Stomach (tissue), 9 donors: ENCODE results near the gene USH1G. TPM values are rescaled to one million over a fixed set of nuclear protein-coding genes. Genes with fewer than 3 reads are reported as not detected.

ENCODE experiments used
- DNase-seq, 2 donors: peaks; one replicate each; pipeline versions ENCODE4 v3.0.0 to v3.0.0-alpha.2; 2013 to 2019
- H3K27ac ChIP-seq, 5 donors: fragments of 200-600 bp in 4 of 5; sonication (generic) in 4 of 5; one replicate each; pipeline ENCODE4 v1.5.1; 2013 to 2019; ENCODE audit warnings: mild to moderate bottlenecking in 1 of 5, moderate library complexity in 1 of 5
- H3K27me3 ChIP-seq, 3 donors: fragments of 200-600 bp; sonication (generic); one replicate each; pipeline ENCODE4 v1.5.1; 2017 to 2019; ENCODE audit warnings: mixed run types in 1 of 3
- H3K36me3 ChIP-seq, 4 donors: fragments of 200-600 bp; sonication (generic); 1 replicate in 3 of 4; 2 replicates in 1 of 4; pipeline ENCODE4 v1.5.1; 2016 to 2019
- H3K4me1 ChIP-seq, 4 donors: fragments of 200-600 bp; sonication (generic); one replicate each; pipeline ENCODE4 v1.5.1; 2016 to 2019
- H3K4me3 ChIP-seq, 4 donors: fragments of 200-600 bp; sonication (generic) in 3 of 4; one replicate each; pipeline ENCODE4 v1.5.1; 2016 to 2019; ENCODE audit warnings: mild to moderate bottlenecking in 1 of 4
- H3K9me3 ChIP-seq, 4 donors: fragments of 200-600 bp; sonication (generic); one replicate each; pipeline ENCODE4 v1.5.1; 2016 to 2019
- CTCF ChIP-seq, 7 experiments: fragments of 450-650 bp in 4 of 7; fragments of 200-600 bp in 3 of 7; sonication (generic) in 3 of 7; IDR thresholded peaks; one replicate each; pipeline ENCODE4 v1.5.1; 2016 to 2019; ENCODE audit warnings: antibody characterized with exemption in 7 of 7, control low read depth in 2 of 7, mild to moderate bottlenecking in 1 of 7
- EP300 ChIP-seq: sonication (generic); formaldehyde crosslinking; IDR thresholded peaks from one replicate; pipeline ENCODE4 v1.6.1; 2017; ENCODE audit warnings: antibody characterized with exemption
- POLR2A ChIP-seq, 4 donors: fragments of 450-650 bp; IDR thresholded peaks; one replicate each; pipeline ENCODE4 v1.6.1; 2016; ENCODE audit warnings: antibody characterized with exemption in 4 of 4, control low read depth in 2 of 4, mild to moderate bottlenecking in 1 of 4, moderate library complexity in 1 of 4
- POLR2AphosphoS5 ChIP-seq, 3 donors: sonication (generic); formaldehyde crosslinking; IDR thresholded peaks; one replicate each; pipeline ENCODE4 v1.6.1; 2016; ENCODE audit warnings: antibody characterized with exemption in 3 of 3
- WGBS, 5 donors: extraction: QIAGEN DNeasy Blood & Tissue Kit in 3 of 5; methylation state at CpG; one replicate each; pipeline versions ENCODE4 v1.1.5 to v1.1.7; 2013 to 2018; 5-methylcytosine and 5-hydroxymethylcytosine counted together
- intact Hi-C: fragments of 100-400 bp; cut with DNase I; formaldehyde crosslinking; loops from one replicate; pipeline ENCODE4 v1.15.1; 2023; ENCODE audit warnings: low total_unique reads
- polyA plus RNA-seq, 3 donors: library from polyadenylated mRNA; stranded (reverse); fragments of 200-250 nt; gene quantifications; one replicate each; pipeline ENCODE4 v1.2.3, GENCODE V29; 2013
- total RNA-seq, 5 donors: library from RNA; depleted of rRNA; stranded (reverse); fragments of >200 nt; gene quantifications; one replicate each; pipeline versions ENCODE4 v1.1.0 to v1.2.3, GENCODE V29; 2014 to 2016
- donor health status: healthy with polysubstance abuse.
- donor health status: Bipolar disorder and iron deficiency.
- donor health status: healthy.

Gene USH1G
- total and polyA plus RNA-seq, 8 donors = 0.18 to 1.0 TPM; not detected in 6

DNA sequence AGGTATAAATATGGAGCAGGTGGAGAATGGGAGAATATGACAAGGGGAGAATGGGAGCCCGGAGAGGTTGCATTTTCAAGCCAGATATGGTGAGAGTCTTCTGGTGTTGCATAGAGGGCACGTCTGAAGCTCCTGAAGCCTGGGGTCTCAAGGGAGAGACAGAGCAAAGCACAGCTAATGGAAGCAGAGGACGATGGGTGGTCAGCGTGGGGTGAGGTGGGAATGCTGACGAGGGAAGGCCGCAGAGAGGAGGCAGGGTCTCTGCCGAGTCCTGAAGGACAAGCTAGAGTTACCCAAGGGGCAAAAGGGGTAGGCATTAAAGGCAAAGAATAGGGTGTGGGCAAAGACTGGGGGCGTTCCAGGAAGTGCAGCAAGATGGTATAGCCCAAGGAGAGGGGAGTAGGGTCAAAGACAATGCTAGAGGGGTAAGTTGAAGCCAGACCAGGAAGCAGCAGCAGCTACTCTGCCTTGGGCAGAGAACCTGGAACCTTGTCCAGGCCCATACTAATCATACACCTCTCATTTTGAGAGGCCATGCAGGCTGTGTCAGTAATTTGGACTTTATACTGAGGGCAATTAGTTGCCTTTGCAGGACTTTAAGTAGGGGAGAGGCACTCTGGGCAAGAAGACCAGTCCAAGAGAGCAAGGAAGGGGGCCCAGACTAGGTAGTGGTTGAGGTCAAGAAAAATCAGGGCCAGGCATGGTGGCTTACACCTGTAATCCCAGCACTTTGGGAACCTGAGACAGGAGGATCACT, 15.3 kb upstream of the USH1G start:
- DNase-seq = no peak
- WGBS, 5 donors = 62 to 81% (median 70%) methylated on average over 8 of the region's 8 CpGs
- H3K9me3 ChIP-seq = no peaks in the 10 kb centered on the region
- TF ChIP-seq POLR2A (IDR thresholded peaks at IDR 0.05) (no peak), EP300 (no peak), CTCF (IDR thresholded peaks at IDR 0.05) (no peak), POLR2AphosphoS5 (IDR thresholded peaks at IDR 0.05) (no peak)
- peaks cover 8 to 95% (median 55%) of the 10 kb centered on the region in 3 donors for H3K27me3 ChIP-seq
- H3K36me3 ChIP-seq = no peaks in the 10 kb centered on the region
- no peak overlapping the region for H3K4me3 ChIP-seq
- intact Hi-C loops = no loop called here
- H3K27ac ChIP-seq = no peak overlapping the region
- H3K4me1 ChIP-seq = peaks cover 10 to 14% (median 12%) of the 10 kb centered on the region in 4 donors

DNA sequence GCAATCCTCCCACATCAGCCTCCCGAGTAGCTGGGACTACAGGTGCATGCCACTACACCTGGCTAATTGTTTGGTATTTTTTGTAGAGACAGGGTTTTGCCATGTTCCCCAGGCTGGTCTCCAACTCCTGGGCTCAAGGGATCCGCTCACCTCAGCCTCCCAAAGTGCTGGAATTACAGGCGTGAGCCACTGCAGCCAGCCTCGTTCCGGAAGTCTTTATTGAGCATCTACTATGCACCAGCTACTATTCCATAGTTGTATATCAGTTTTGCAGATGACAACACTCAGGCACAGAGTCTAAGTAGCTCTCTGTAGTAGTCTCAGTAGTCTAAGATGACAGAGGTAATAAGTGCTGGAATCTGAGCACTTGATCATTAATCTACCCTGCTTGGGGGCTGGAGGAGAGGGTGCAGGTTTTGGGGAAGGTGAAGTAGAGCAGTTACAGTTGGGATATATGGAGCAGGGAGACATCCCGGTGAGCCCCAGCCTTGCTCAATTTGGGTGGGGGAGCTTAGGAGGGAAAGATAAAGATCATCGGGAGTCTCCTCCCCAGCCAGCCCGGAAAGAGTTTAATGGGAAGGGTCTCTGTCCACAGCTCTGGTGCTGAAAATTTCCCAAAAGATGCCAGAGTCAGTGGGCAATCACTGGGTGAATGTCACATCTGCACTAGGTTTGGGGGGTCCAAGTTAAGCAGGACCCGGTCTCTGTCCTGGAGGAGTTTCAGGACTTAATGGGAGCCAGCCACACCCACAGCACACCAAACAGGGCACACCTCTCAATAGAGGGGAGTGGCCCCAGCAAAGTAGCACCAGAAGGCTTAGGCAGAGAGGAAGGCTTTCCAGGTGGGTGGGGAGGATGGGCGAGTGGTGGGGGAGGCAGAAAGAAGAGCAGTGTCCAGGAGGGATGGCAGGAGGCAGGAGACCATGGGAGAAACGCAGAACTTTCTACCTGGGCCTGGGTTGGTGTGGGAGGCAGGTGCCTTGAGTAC, 14.3 kb upstream of the USH1G start:
- Histone ChIP-seq H3K27me3 (peaks cover 8 to 95% (median 65%) of the 10 kb centered on the region in 3 donors), H3K9me3 (no peaks in the 10 kb centered on the region), H3K27ac (no peak overlapping the region), H3K4me1 (peaks cover 10 to 14% (median 12%) of the 10 kb centered on the region in 4 donors), H3K36me3 (no peaks in the 10 kb centered on the region), H3K4me3 (no peak overlapping the region)
- 47 to 54% (median 53%) methylated on average over 11 of the region's 11 CpGs for whole genome bisulfite sequencing, 5 donors
- TF ChIP-seq POLR2A (IDR thresholded peaks at IDR 0.05) (no peak), POLR2AphosphoS5 (IDR thresholded peaks at IDR 0.05) (no peak), EP300 (no peak), CTCF (IDR thresholded peaks at IDR 0.05) (no peak)
- no peak for DNase-seq
- intact Hi-C loops = no loop called here

- 13 to 22% (median 17%) methylated on average over 9 to 12 of the region's 12 CpGs for WGBS, 5 donors
- Histone ChIP-seq H3K4me3 (peak overlapping the region in 1 of 4 donors; percentile 29), H3K27me3 (peaks cover 8 to 95% (median 64%) of the 10 kb centered on the region in 3 donors), H3K36me3 (no peaks in the 10 kb centered on the region), H3K4me1 (peaks cover 10 to 14% (median 12%) of the 10 kb centered on the region in 4 donors), H3K9me3 (no peaks in the 10 kb centered on the region), H3K27ac (no peak overlapping the region)
- TF ChIP-seq POLR2AphosphoS5 (IDR thresholded peaks at IDR 0.05) = no peak
- TF ChIP-seq POLR2A (IDR thresholded peaks at IDR 0.05) = no peak
- TF ChIP-seq EP300 = no peak
- no peak for TF ChIP-seq CTCF (IDR thresholded peaks at IDR 0.05)
- intact Hi-C loops = no loop called here
- no peak for DNase-seq
Measured at GRCh38 chr17:74936470-74936799, 13.4 kb upstream of the USH1G start.
